NK-92 (cell line): ENCODE measurements around the gene COL2A1.

ENCODE experiments used
- DNase-seq: peaks from one replicate; lab custom pipeline; 2025; ENCODE audit not compliant: unreplicated experiment; lab: John Stamatoyannopoulos, UW

Gene COL2A1

DNA sequence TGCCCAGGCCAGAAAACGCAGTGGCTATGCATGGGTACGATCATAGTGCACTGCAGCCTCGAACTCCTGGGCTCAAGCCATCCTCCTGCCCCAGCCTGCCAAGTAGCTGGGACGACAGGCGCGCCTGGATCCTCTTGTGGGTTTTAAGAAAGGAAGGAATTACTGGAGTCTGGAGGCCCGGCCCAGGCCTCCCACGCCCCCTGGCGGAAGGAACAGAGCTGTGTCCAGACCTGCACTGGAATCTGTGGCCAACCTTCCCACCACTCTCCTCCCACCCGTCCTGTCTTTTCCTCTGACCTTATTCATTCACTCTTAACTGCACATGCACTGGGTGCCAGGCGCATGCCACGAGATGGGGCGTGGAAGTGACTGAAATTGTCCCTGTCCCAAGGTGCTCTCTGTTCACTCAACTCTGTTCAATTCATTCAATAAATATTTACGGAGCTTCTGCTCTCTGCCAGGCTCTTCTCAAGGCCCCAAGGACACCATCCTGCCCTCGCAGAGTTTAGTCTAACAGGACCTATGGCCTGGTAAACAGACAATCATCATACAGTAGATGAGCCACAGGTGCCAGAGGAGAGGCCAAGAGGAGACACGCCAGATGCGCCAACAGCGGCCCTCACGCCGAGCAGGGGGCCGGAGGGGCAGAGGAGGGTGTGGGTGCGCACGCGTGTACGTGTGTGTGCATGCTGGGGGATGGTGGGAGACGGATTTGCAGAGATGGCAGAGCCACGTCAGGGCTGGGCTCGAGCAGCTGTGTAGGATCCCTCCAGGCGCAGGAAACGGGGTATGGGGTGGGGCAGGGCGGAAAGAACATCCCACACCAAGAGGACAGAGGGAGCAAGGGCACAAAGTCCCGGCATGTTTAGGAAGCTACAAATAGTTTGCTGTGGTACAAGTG is 54.6 kb downstream of the COL2A1 start:
- DNase-seq = no peak

DNA sequence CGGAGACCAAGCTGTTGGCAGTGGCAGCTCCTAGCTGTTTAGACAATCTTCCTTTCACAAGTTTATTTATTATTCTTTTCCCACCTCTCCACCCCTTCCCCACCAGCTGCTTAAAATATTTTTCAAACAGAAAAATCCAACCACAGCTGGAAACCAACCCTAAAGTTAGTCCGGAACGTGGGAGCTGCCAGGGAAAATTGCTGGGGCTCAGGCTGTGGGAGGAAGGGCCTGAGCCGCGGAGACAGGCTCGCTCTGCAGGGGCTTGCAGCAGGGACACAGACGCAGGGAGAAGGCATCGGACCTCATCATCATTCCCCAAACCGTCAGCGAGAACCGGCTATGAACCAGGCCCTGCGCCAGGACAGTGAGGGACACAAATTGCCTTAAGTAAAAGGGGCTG is 56.9 kb downstream of the COL2A1 start:
- no peak for DNase-seq

DNA sequence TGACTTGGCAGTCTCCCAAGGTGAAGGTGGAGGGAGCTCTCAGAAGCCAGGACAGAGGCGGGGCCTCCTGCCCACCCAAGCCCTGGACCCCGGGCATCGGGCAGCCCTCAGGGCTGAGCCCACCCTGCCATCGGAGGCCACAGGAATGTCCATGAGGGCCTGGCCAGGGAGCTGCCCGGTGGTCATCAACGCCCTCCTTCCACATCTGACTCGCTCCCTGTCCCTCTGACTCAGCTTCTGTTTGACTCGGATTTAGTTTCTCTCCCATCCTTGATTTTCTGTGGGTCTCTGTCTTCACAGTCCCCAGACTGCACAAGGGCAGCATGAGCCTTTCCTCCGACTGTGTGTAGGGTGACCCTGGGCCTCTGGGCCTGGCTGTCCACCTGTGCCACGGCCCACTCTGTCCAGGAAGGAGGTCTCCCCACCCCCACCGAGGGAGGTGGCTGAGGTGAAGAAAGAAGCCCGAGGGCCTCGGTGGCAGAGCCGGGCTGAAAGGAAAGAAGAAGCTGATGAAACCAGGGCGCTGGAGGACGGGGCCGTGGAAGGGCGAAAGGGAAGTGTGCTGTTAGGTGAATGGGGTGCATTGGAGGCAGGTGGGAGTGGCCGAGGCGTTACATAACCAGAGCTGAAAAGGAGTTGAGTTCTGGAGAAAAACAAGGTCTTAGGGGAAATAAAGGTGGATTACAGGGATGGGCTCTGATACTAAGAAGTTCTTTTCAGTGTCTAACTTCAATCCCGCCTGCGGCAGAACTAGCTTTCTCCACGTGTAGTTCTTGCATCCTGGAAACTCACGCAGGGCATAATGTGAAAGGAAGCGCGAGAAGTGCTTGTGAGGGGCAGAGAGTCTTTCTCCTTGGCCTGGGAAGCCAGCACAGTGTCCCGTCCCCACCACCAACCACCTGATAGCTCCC is 57.6 kb downstream of the COL2A1 start:
- no peak for DNase-seq

DNA sequence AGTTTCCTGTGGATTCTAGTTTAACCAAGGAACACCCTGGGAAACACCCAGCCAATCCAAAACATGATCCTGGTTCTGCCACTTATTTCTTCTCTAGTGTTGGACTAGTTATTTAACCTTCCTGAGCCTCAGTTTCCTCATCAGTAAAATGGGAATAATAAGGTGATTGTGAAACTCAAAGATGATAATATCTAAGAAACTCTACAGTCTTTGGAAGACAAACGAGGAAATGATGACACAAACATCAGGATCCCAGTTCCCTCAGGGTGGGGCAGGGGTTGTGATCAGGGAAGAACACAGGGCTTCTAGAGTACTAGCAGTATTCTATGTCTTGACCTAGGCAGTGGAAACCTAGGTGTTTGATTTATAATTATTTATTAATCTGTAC is 58.9 kb downstream of the COL2A1 start:
- DNase-seq = no peak

DNA sequence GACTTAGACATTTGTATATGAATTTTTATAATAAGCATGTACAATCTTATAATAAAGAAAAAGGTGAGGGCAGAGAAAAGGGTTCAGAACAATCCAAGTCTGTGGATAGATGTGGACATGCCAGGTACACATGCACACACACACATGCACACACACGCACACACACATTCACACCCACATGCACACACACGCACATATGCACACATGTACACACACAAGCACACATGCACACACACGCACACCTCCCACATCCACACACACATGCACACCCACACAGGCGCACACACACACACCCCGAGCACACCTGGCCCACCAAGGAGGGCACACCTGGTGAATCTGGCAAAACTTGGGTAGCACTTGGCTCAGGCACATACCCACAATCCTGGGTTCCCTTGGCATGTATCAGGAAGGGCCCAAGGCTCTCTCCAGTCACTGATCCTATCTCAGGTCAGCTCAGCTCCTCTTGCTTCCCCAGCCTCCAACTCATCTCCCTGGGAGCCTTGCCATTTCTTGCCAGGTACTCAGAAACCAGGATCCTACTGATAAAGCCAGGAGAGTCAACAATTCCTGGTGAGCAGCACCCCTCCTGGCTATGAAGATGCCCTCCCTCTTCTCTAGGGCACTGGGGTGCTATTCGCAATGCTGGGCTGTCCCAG is 59.5 kb downstream of the COL2A1 start:
- DNase-seq = no peak

DNA sequence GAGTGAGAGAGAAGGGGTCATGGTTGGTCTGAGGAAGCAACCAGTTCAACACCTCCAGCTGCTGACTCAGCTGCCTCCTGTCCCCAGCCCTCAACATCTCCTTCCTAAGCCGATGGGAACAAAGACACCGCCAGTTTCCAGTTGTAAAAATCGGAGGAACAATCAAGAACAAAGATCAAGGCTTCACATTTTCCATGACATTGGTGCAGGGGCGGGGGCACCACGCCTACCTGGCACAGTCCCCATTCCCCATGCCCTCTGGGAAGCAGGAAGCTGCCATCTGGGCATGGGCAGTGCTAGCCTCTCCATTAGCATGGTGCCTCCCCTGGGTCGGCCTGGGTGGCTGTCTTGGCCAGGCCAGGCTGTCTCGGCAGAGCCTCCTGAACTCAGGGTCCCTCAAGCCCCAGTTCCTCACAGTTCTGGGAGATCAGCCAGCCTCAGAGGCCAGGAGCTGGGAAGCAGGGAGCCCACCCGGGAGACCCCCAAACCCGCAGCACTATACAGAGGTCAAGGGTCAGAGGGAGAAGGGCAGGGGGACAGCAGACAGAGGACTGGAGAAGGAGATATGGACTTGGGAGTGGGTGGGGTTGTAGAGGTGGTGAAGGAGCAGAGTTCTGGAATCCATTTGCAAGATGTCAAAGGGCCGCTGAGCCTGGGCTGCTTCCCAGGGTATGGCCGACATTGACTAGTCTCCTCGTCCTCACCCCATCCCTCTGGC is 60.5 kb downstream of the COL2A1 start:
- no peak for DNase-seq

DNA sequence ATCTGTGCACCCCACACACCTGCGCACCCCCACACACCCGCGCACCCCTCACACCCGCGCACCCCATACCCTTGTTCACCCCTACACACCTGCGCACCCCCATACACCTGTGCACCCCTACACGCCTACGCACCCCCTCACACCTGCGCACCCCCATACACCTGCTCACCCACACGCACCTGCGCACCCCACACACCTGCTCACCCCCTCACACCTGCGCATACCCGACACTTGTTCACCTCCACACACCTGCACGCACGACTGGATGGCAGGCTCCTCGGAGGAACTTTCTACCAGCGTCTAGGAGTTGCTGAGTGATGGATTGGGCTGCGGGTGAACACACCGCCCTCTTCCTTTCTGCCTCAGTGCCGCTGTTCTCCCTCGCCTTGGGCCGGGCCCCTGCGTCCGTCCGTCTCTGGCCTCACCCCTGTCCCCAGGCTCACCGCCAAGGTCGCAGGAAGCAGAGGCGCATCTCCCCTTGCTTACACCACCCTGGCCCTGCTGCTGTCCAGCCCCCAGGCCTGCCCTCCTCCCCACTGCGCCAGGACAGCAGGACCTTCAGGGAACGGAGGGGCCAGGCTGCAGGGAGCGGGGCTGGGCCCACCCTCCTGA is 61.6 kb downstream of the COL2A1 start:
- DNase-seq = no peak

DNA sequence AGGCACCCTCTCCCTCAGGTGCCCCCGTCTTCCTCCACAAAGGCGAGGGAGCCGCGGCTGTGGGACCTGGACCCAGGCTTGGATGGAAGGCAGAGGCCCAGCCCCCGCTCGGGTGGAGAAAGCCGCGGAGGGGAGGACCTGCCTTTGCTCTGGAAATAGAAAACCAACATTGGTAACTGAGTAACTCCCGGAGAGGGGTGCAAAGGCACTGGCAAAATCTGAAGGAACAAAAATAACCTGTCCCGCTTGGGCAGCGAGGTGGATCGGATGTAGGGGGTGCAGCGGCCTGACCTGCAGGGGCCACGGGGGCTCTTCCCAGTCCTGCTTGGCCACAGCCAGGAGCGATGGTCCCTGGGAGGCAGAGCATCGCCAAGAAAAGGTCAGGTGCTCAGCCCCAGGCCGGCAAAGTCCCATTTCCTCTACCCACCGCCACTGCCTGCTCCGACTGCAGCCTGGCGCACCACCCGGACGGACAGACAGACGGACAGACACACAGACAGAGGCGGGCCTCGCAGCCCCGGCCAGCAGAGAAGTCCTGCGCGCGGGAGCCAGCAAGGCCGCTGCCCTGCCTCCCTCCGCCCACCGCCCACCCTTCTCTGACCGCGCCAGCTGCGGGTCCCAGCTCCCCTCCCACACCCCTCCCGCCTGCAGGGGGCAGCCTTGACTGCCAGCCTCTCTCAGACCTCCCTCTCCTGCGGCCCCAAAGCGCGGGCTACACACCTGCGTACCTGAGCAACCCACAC is 62.2 kb downstream of the COL2A1 start:
- no peak for DNase-seq

DNA sequence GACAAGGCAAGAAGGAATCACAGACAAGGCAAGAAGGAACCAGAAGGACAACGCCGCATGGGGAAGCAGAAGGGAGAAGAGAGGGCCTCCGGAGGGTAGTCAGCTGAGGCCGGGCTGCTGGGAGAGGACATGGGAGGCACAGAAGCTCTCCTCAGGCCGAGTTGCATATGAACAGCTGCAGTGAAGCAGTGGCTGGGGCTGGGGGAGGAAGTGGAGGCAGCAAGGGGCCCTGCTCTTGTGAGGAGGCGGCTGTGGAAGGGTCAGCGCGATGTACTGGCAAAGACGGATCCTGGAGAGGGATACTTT is 62.8 kb downstream of the COL2A1 start:
- no peak for DNase-seq

DNA sequence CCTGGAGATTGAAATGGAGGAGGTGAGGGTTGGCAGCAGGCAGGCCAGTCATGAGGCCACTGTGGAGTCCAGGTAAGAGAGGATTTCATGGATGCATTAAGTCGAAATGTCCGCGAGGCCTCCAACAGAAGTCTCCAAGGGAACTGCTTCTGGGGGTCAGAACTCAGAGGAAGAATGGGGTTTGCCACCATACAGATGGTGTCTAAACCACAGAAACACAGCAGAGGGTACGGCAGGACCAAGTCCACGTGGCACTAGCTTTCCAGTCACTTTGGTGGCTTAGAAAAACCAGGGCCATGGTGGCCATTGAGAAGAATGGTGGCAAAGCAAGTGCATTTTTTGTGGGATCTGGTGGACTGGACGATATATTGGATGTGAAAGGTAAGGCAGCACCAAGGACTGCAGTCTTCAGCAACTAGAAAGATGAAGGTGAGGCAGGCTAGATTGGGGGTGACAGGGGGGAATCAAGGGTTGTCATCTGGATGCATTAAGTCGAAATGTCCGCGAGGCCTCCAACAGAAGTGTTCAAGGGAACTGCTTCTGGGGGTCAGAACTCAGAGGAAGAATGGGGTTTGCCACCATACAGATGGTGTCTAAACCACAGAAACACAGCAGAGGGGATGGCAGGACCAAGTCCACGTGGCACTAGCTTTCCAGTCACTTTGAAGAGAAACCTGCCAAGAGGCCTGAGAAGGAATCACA is 63.4 kb downstream of the COL2A1 start:
- no peak for DNase-seq

DNA sequence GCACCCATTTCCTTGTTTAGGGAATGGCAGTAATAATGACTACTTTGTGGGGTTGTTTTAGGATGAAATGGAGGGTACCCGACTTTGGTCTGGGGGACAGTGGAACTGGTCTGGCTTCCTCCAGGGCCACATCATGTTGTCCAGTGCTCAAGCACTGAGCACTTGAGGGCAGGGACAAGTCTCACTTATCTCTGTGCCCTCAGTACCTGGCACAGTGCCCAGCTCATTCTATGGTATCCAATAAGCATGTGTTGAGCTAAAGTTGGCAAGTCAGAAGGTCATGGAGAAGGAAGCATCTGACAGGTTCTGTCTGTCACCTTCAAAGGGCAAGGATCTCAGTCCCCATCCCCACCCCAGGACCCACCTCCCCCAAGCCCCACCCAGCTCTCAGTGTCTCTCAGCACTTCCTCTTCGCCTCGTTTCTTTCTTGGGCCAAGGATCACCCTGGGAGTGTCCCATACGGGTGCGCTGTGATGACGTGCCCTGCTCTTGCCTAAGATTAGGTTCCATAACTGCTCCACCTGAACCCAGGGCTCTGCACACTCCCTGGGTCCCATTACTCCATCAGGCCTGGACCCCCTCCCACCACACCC is 65.2 kb downstream of the COL2A1 start:
- DNase-seq = no peak

DNA sequence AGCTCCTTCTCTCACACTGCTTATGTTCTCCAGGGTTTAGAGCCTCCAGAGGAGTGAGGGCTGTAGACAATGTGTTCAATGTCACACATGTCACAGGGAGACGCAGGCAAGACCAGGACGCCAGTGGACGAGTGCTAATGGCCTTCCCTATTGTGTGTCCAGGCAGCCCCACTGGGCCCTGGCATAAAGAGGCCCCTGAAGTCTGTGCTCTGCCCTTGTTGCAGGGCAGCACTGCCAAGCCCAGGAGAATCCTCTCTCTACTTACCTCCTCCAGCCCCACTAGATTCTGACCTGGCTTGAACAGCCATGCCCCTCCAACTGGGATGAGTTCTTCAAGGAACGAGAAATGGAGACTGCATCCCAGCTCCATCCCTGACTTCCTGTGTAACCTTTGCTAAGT is 65.7 kb downstream of the COL2A1 start:
- no peak for DNase-seq

DNA sequence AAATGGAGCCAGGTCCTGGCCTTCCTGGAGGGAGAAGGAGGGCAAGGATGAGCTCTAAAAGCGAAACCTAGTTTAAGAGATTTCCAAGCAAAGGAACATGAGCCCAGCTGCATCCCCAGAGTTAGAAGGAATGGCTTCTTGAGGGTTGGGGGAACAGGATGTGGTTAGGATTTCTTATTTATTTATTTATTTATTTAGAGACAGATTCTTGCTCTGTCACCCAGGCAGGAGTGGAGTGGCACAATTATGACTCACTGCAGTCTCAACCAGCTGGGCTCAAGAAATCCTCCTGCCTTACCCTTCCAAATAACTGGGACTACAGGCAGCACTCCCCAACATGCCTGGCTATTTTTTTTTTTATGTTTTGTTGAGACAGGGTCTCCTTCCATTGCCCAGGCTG is 66.2 kb downstream of the COL2A1 start:
- no peak for DNase-seq

DNA sequence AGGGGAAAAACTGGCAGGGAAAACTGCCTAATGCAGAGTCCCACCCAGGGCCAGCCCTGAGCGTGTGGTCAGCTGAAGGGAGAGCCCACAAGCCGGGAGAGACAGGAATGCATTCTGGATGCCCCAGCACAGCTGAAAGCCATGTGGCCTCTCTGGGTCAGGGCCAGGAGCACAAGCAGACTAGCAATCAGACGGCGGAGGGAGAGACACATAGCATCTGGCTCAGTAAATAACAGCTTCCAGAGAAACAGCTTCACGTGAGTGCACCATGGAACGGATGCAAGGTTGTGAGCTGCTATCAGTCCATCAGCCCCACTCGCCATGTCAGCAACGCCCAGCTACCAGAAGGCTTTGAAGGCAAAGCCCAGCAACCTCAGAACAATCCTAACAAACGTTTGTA is 69.1 kb downstream of the COL2A1 start:
- DNase-seq = no peak

DNA sequence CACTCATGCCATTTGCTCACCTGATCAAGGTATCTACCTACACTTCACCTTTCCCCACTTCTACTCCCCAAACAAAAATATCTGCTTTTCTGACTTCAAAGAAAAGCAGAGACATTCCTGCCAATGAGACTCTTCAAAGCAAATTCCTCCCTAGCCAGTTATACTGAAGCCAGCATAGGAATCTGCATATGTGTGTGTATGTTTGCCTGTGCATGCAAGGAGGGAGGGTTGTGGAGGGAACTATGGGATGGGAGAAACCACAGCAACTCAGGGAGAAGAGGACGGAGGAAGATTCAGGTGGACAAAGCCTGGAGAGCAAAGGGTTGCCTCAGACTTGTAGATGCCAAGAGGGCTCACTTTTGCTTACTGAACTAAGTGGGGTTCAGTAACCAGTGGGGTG is 73.1 kb downstream of the COL2A1 start:
- no peak for DNase-seq

DNA sequence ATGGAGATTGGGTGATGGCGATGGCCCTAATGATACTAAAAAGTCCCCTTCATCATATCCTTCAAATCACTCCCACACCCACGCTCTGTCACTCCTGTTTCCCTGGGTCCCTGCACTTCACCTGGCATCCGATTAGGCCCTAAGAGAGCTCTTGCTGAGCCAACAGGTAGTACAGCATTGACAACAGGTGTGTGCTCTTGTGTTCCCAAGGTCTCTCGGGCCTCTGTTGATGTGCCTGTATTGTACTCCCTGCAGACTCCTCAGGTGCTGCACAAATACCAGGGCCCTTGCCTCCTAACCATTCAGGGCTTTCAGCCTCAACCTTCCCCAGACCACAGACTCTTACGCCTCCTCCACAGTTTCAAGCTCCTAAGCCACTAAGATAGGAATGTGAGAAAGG is 73.6 kb downstream of the COL2A1 start:
- DNase-seq = no peak

DNA sequence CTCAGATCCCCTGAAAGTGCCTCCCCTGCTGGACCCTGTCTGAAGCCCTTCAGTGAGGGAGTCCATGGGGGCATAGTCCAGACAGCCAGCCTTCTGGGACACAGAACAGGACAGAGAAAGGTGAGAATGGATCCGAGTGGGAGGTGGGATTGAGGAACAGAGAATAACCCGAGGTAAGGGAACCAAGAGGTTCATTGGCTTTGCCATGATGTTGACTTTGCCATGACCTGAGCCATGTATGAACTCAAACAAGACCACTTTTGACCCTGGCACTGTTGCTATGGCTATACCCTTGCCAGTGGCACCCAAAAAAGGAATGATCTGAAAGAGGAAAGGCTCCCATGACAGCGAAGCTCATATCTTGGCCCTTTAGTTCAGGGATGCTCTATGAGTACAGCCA is 76.9 kb downstream of the COL2A1 start:
- no peak for DNase-seq
